ENCODE results near the gene CCDC106. TPM values are rescaled to one million over a fixed set of nuclear protein-coding genes. Genes with fewer than 3 reads are reported as not detected.

Gene CCDC106
- total RNA-seq, 1 experiment from 2014 or later = 19.9 TPM

- no peaks in the 10 kb centered on the region for H3K79me1 ChIP-seq (ENCODE audit: insufficient read depth, low read depth, low read length, poor library complexity, severe bottlenecking)
These were observed 43.8 kb downstream of the CCDC106 start for GRCh38 chr19:55691561-55692481.

More at GRCh38 chr19:55691561-55692481, 43.8 kb downstream of the CCDC106 start:
- Histone ChIP-seq H3K23me2 (ENCODE audit: insufficient read length, low read depth, low read length, poor library complexity, severe bottlenecking) (no peaks in the 10 kb centered on the region), H2BK120ac (ENCODE audit: low read depth, low read length, poor library complexity, severe bottlenecking) (no peak overlapping the region), H2BK20ac (ENCODE audit: low read depth, low read length, poor library complexity, severe bottlenecking) (no peak overlapping the region), H3K9ac (ENCODE audit: extremely low read depth, insufficient read length, low read length) (no peak overlapping the region), H3K56ac (ENCODE audit: insufficient read length, low read depth, low read length) (no peak overlapping the region), H4K8ac (replicated peaks; ENCODE audit: insufficient read length, low read depth, low read length) (no peak overlapping the region), H3K14ac (ENCODE audit: insufficient read depth, low read length) (no peak overlapping the region), H2BK12ac (ENCODE audit: insufficient read length, low read depth, low read length) (no peak overlapping the region), H3K27me3 (ENCODE audit: insufficient read depth, low read length) (no peaks in the 10 kb centered on the region), H3K79me2 (ENCODE audit: insufficient read depth, low read length) (no peaks in the 10 kb centered on the region), H3K4me1 (ENCODE audit: insufficient read depth, low read length) (no peaks in the 10 kb centered on the region), H3K27ac (ENCODE audit: insufficient read length, low read depth, low read length) (no peak overlapping the region), H3K4ac (ENCODE audit: low read depth, low read length) (no peak overlapping the region), H2BK5ac (ENCODE audit: insufficient read length, low read length) (no peak overlapping the region), H2AK5ac (ENCODE audit: insufficient read length, low read length) (no peak overlapping the region), H3K4me2 (ENCODE audit: insufficient read depth, insufficient read length, low read length) (no peak overlapping the region), H3T11ph (ENCODE audit: low read length) (no peak overlapping the region), H3K18ac (ENCODE audit: insufficient read length, low read depth, low read length) (no peak overlapping the region), H4K91ac (ENCODE audit: insufficient read length, low read depth, low read length) (no peak overlapping the region), H4K5ac (ENCODE audit: insufficient read length, low read depth, low read length) (no peak overlapping the region), H2AFZ (ENCODE audit: low read length) (no peak overlapping the region), H2BK15ac (ENCODE audit: low read depth, low read length) (no peak overlapping the region), H3K23ac (ENCODE audit: insufficient read length, low read depth, low read length) (no peak overlapping the region), H4K20me1 (ENCODE audit: control insufficient read depth, insufficient read depth, insufficient read length) (no peaks in the 10 kb centered on the region), H3K9me3 (ENCODE audit: control insufficient read depth, low read depth, low read length) (no peaks in the 10 kb centered on the region)
- Mint-ChIP-seq H3K9me3 (no peaks in the 10 kb centered on the region), H3K27me3 (ENCODE audit: low read depth) (no peaks in the 10 kb centered on the region), H3K4me3 (no peak overlapping the region), H3K36me3 (ENCODE audit: insufficient read depth in 1 of 3, low read depth in 3 of 3) (peaks cover 20 to 64% (median 55%) of the 10 kb centered on the region in 3 experiments; a peak in 6 of 7 replicates), H3K4me1 (no peaks in the 10 kb centered on the region), H3K27ac (no peak overlapping the region)
- no peak for DNase-seq
- no peak for TF ChIP-seq CTCF (conservative IDR thresholded peaks at IDR 0.05)
- WGBS (ENCODE audit: extremely low coverage, insufficient read length, low lambda C conversion rate) = no CpG with 5 or more reads among the region's 31 CpGs

All from H9 (cell line).